Thyroid gland (tissue), 4 donors: ENCODE data around the gene DEPP1. TPM values are rescaled to one million over a fixed set of nuclear protein-coding genes. Genes with fewer than 3 reads are reported as not detected.

Experiments used
- DNase-seq, 2 donors: peaks; one replicate each; pipeline ENCODE4 v3.0.0-alpha.2; 2019
- H3K27ac ChIP-seq, 3 donors: fragments of 200-600 bp; sonication (generic); 1 replicate in 2 of 3; 2 replicates in 1 of 3; pipeline ENCODE4 v1.5.1; 2016 to 2019; ENCODE audit warnings: mild to moderate bottlenecking in 1 of 3, moderate library complexity in 1 of 3
- H3K27me3 ChIP-seq: fragments of 200-600 bp; sonication (generic); one replicate; pipeline ENCODE4 v1.5.1; 2019
- H3K36me3 ChIP-seq, 2 donors: fragments of 200-600 bp; sonication (generic); one replicate each; pipeline ENCODE4 v1.5.1; 2016 to 2019
- H3K4me1 ChIP-seq, 2 donors: fragments of 200-600 bp; sonication (generic); one replicate each; pipeline ENCODE4 v1.5.1; 2017 to 2019
- H3K4me3 ChIP-seq, 3 donors: fragments of 200-600 bp; sonication (generic); replicated peaks in 1 of 3; 1 replicate in 2 of 3; 2 replicates in 1 of 3; pipeline ENCODE4 v1.5.1; 2016; ENCODE audit warnings: mild to moderate bottlenecking in 1 of 3
- H3K9me3 ChIP-seq: fragments of 200-600 bp; sonication (generic); one replicate; pipeline ENCODE4 v1.5.1; 2017
- POLR2A ChIP-seq, 2 donors: fragments of 450-650 bp; IDR thresholded peaks; one replicate each; pipeline ENCODE4 v1.6.1; 2017; ENCODE audit warnings: antibody characterized with exemption in 2 of 2, mild to moderate bottlenecking in 2 of 2, moderate library complexity in 1 of 2
- WGBS, 2 donors: methylation state at CpG; one replicate each; pipeline ENCODE4 v1.1.5; 2017; 5-methylcytosine and 5-hydroxymethylcytosine counted together
- intact Hi-C: fragments of 100-400 bp; cut with DNase I; formaldehyde crosslinking; loops from one replicate; pipeline ENCODE4 v1.15.1; 2023
- total RNA-seq, 4 donors: library from RNA; depleted of rRNA; stranded (reverse); fragments of >200 nt; gene quantifications; one replicate each; pipeline ENCODE4 v1.2.3, GENCODE V29; 2016
- TF ChIP-seq, protein P1 (sequence below), 6 experiments: fragments of 200-600 bp in 3 of 6; fragments of 450-650 bp in 3 of 6; sonication (generic) in 3 of 6; IDR thresholded peaks; one replicate each; pipeline ENCODE4 v1.5.1; 2016 to 2019; ENCODE audit warnings: antibody characterized with exemption in 6 of 6, mild to moderate bottlenecking in 2 of 6, inconsistent platforms in 1 of 6, moderate library complexity in 1 of 6

Gene DEPP1
- total RNA-seq, 4 donors from 2014 or later: 45.1 to 518 (median 182) TPM

DNA sequence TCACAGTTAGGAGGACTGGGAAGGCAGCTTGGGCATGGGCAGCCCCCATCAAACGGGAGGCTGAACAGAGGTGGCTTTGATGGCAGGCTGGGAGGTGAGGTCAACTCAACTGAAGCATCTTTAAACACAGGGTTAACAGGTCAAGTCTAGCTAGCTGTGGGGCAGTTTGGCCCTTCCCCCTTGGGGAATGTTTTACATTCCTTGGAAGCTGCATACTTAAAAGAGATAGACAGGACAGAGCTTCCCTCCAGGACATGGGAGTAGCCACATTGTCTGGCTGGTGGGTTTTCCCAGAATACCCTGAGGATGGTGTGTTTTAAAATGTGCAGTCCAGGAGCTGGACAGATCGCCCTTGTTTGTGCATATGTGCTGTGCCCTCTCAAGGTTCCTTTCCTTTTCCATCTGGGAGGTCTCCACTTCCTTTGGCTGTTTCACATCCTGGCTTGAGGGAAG lies 25.8 kb downstream of the DEPP1 start:
- Histone ChIP-seq H3K27me3 (no peaks in the 10 kb centered on the region), H3K27ac (no peak overlapping the region), H3K4me1 (peaks cover 5 to 34% of the 10 kb centered on the region in 2 donors), H3K36me3 (no peaks in the 10 kb centered on the region), H3K9me3 (no peaks in the 10 kb centered on the region), H3K4me3 (no peak overlapping the region)
- TF ChIP-seq, protein P1, sequence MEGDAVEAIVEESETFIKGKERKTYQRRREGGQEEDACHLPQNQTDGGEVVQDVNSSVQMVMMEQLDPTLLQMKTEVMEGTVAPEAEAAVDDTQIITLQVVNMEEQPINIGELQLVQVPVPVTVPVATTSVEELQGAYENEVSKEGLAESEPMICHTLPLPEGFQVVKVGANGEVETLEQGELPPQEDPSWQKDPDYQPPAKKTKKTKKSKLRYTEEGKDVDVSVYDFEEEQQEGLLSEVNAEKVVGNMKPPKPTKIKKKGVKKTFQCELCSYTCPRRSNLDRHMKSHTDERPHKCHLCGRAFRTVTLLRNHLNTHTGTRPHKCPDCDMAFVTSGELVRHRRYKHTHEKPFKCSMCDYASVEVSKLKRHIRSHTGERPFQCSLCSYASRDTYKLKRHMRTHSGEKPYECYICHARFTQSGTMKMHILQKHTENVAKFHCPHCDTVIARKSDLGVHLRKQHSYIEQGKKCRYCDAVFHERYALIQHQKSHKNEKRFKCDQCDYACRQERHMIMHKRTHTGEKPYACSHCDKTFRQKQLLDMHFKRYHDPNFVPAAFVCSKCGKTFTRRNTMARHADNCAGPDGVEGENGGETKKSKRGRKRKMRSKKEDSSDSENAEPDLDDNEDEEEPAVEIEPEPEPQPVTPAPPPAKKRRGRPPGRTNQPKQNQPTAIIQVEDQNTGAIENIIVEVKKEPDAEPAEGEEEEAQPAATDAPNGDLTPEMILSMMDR (IDR thresholded peaks at IDR 0.05): no peak
- TF ChIP-seq POLR2A (IDR thresholded peaks at IDR 0.05): no peak
- intact Hi-C loops: no loop called here
- 61 to 63% methylated on average over 2 of the region's 2 CpGs for whole genome bisulfite sequencing, 2 donors
- DNase-seq: no peak

GRCh38 chr10:44951576-44952226 lies 26.9 kb downstream of the DEPP1 start:
- intact Hi-C loops: no loop called here
- 83 to 84% methylated on average over 7 of the region's 7 CpGs for WGBS, 2 donors
- H3K27ac ChIP-seq: no peak overlapping the region
- H3K4me1 ChIP-seq: peaks cover 10 to 39% of the 10 kb centered on the region in 2 donors
- H3K36me3 ChIP-seq: no peaks in the 10 kb centered on the region
- TF ChIP-seq POLR2A (IDR thresholded peaks at IDR 0.05): no peak
- TF ChIP-seq, protein P1 (IDR thresholded peaks at IDR 0.05): no peak
- peak in 1 of 2 donors; percentile 57 for DNase-seq
- H3K9me3 ChIP-seq: no peaks in the 10 kb centered on the region
- H3K27me3 ChIP-seq: no peaks in the 10 kb centered on the region
- no peak overlapping the region for H3K4me3 ChIP-seq

GRCh38 chr10:44950326-44951225 lies 28.0 kb downstream of the DEPP1 start:
- TF ChIP-seq, protein P1 (IDR thresholded peaks at IDR 0.05): no peak
- no peak for TF ChIP-seq POLR2A (IDR thresholded peaks at IDR 0.05)
- H3K4me3 ChIP-seq: no peak overlapping the region
- peaks cover 10 to 50% of the 10 kb centered on the region in 2 donors for H3K4me1 ChIP-seq
- H3K36me3 ChIP-seq: no peaks in the 10 kb centered on the region
- no peaks in the 10 kb centered on the region for H3K9me3 ChIP-seq
- intact Hi-C loops: no loop called here
- 89 to 92% methylated on average over 10 of the region's 10 CpGs for WGBS, 2 donors
- no peaks in the 10 kb centered on the region for H3K27me3 ChIP-seq
- DNase-seq: no peak
- H3K27ac ChIP-seq: peak overlapping the region in 1 of 3 donors; percentile 57

- no peak for TF ChIP-seq POLR2A (IDR thresholded peaks at IDR 0.05)
- TF ChIP-seq, protein P1 (IDR thresholded peaks at IDR 0.05): no peak
- no peaks in the 10 kb centered on the region for H3K36me3 ChIP-seq
- no peak for DNase-seq
- intact Hi-C loops: no loop called here
- no peak overlapping the region for H3K4me3 ChIP-seq
- H3K9me3 ChIP-seq: no peaks in the 10 kb centered on the region
- peak overlapping the region in 1 of 3 donors; percentile 57 for H3K27ac ChIP-seq
- WGBS, 2 donors: 50 to 72% methylated on average over 2 to 3 of the region's 3 CpGs
- H3K27me3 ChIP-seq: no peaks in the 10 kb centered on the region
- H3K4me1 ChIP-seq: peaks cover 10 to 50% of the 10 kb centered on the region in 2 donors
Measured at GRCh38 chr10:44949915-44950314, 28.7 kb downstream of the DEPP1 start.
